IMR-90 (cell line): Measurements from ENCODE around the gene KIF21A. TPM values are rescaled to one million over a fixed set of nuclear protein-coding genes. Genes with fewer than 3 reads are reported as not detected.

Experiments used
- ATAC-seq: fragments of 200-7000 bp; cut with Tn5 transposase; 2 replicates; pipeline ENCODE4 v1.9.1; 2020; ENCODE audit warnings: low read depth, mild to moderate bottlenecking, moderate library complexity
- BruUV-seq: library from RNA; stranded (reverse); fragments of 400-500 nt; replicated peaks from 2 replicates; lab custom pipeline; 2021; lab: Mats Ljungman, UMichigan
- CTCF ChIA-PET: fragments of 300-600 bp; formaldehyde crosslinking; extraction: SDS; loops from one replicate; lab custom pipeline; 2021; ENCODE audit warnings: antibody characterized with exemption; lab: Yijun Ruan, JAX
- POLR2A ChIA-PET: fragments of 300-600 bp; sonication (Branson Sonifier 250); formaldehyde crosslinking; loops from one replicate; lab custom pipeline; 2022; ENCODE audit warnings: antibody characterized with exemption; ENCODE audit not compliant: unreplicated experiment; lab: Charles Lee
- DNase-seq: peaks from one replicate; pipeline ENCODE4 v3.0.0; 2013
- H2AFZ ChIP-seq: replicated peaks from 2 replicates; pipeline ENCODE3; 2013; ENCODE audit warnings: low read length, mild to moderate bottlenecking; ENCODE audit not compliant: poor library complexity
- H2AK5ac ChIP-seq: 2 replicates; pipeline ENCODE4 v1.6.1; 2013; ENCODE audit warnings: low read depth, low read length, inconsistent platforms
- H2AK9ac ChIP-seq: replicated peaks from 2 replicates; pipeline ENCODE3; 2013; ENCODE audit warnings: mild to moderate bottlenecking, low read depth, low read length, moderate library complexity; ENCODE audit not compliant: poor library complexity
- H2BK120ac ChIP-seq: 2 replicates; pipeline ENCODE4 v1.6.1; 2013; ENCODE audit warnings: low read depth, low read length, inconsistent platforms
- H2BK15ac ChIP-seq: 3 replicates; pipeline ENCODE4 v1.6.1; 2013; ENCODE audit warnings: low read depth, low read length, inconsistent platforms
- H2BK20ac ChIP-seq: 2 replicates; pipeline ENCODE4 v1.6.1; 2013; ENCODE audit warnings: low read depth, mild to moderate bottlenecking, inconsistent platforms, low read length, moderate library complexity
- H2BK5ac ChIP-seq: 2 replicates; pipeline ENCODE4 v1.6.1; 2013; ENCODE audit warnings: mild to moderate bottlenecking, low read depth, low read length, inconsistent platforms; ENCODE audit not compliant: poor library complexity, severe bottlenecking
- H3K14ac ChIP-seq: replicated peaks from 2 replicates; pipeline ENCODE4 v1.6.1; 2013; ENCODE audit warnings: low read depth, low read length, inconsistent platforms
- H3K18ac ChIP-seq: 2 replicates; pipeline ENCODE4 v1.6.1; 2013; ENCODE audit warnings: low read depth, low read length, control low read depth
- H3K23ac ChIP-seq: 2 replicates; pipeline ENCODE4 v1.6.1; 2013; ENCODE audit warnings: low read depth, low read length, inconsistent platforms
- H3K27ac ChIP-seq: 2 replicates; pipeline ENCODE4 v1.5.1; 2013; ENCODE audit warnings: mild to moderate bottlenecking, control low read depth, low read length; ENCODE audit not compliant: insufficient read depth
- H3K27me3 ChIP-seq: 2 replicates; pipeline ENCODE4 v1.6.1; 2013; ENCODE audit warnings: low read length; ENCODE audit not compliant: control insufficient read depth, insufficient read depth
- H3K36me3 ChIP-seq: 2 replicates; pipeline ENCODE4 v1.6.1; 2013; ENCODE audit warnings: low read length, mixed read lengths; ENCODE audit not compliant: control insufficient read depth, insufficient read depth
- H3K4ac ChIP-seq: 2 replicates; pipeline ENCODE4 v1.6.1; 2013; ENCODE audit warnings: low read depth, low read length, inconsistent platforms
- H3K4me1 ChIP-seq: 2 replicates; pipeline ENCODE4 v1.6.1; 2013; ENCODE audit warnings: low read length, mixed read lengths; ENCODE audit not compliant: control insufficient read depth, insufficient read depth
- H3K4me2 ChIP-seq: 2 replicates; pipeline ENCODE4 v1.6.1; 2013; ENCODE audit warnings: low read depth, mild to moderate bottlenecking, control low read depth, low read length, moderate library complexity
- H3K4me3 ChIP-seq: 2 replicates; pipeline ENCODE4 v1.5.1; 2013; ENCODE audit warnings: low read depth, mild to moderate bottlenecking, control low read depth, low read length, moderate library complexity; ENCODE audit not compliant: insufficient read depth
- H3K56ac ChIP-seq: 2 replicates; pipeline ENCODE4 v1.6.1; 2013; ENCODE audit warnings: low read length, inconsistent platforms; ENCODE audit not compliant: insufficient read depth; ENCODE audit errors: extremely low read depth
- H3K79me1 ChIP-seq, 2 experiments: 2 replicates each; pipeline ENCODE4 v1.6.1; 2013; ENCODE audit warnings: low read length in 2 of 2, inconsistent platforms in 1 of 2, low read depth in 1 of 2
- H3K9ac ChIP-seq: 2 replicates; pipeline ENCODE4 v1.6.1; 2013; ENCODE audit warnings: low read depth, low read length, control low read depth
- H3K9me1 ChIP-seq: 2 replicates; pipeline ENCODE4 v1.6.1; 2013; ENCODE audit warnings: low read length, inconsistent platforms; ENCODE audit not compliant: insufficient read depth
- H3K9me3 ChIP-seq: 2 replicates; pipeline ENCODE4 v1.6.1; 2013; ENCODE audit warnings: low read length; ENCODE audit not compliant: control insufficient read depth, insufficient read depth
- H4K20me1 ChIP-seq: 2 replicates; pipeline ENCODE4 v1.6.1; 2013; ENCODE audit warnings: low read length, inconsistent platforms; ENCODE audit not compliant: insufficient read depth
- H4K5ac ChIP-seq: 2 replicates; pipeline ENCODE4 v1.6.1; 2013; ENCODE audit warnings: mild to moderate bottlenecking, low read depth, low read length, control low read depth
- H4K8ac ChIP-seq, 2 experiments: 2 replicates each; pipeline ENCODE4 v1.6.1; 2013; ENCODE audit warnings: low read depth in 2 of 2, low read length in 2 of 2, control low read depth in 1 of 2, inconsistent platforms in 1 of 2
- H4K91ac ChIP-seq: 2 replicates; pipeline ENCODE4 v1.6.1; 2013; ENCODE audit warnings: low read depth, low read length, inconsistent platforms; ENCODE audit not compliant: insufficient read depth
- BHLHE40 ChIP-seq: fragments of 150-350 bp; IDR thresholded peaks from 2 replicates; pipeline ENCODE4 v1.6.1; 2016; ENCODE audit warnings: mild to moderate bottlenecking, low read depth, low read length
- CEBPB ChIP-seq: IDR thresholded peaks from 2 replicates; pipeline ENCODE4 v1.6.1; 2012; ENCODE audit warnings: low read depth, low read length, improper control_type of control experiment
- CHD1 ChIP-seq: IDR thresholded peaks from 2 replicates; pipeline ENCODE4 v1.6.1; 2012; ENCODE audit warnings: low read depth, low read length, improper control_type of control experiment
- CTCF ChIP-seq: conservative IDR thresholded peaks from 2 replicates; pipeline ENCODE4 v1.5.1; 2012; ENCODE audit warnings: mild to moderate bottlenecking, low read depth, low read length, improper control_type of control experiment
- ELK1 ChIP-seq: fragments of 150-350 bp; IDR thresholded peaks from 2 replicates; pipeline ENCODE4 v1.6.1; 2016; ENCODE audit warnings: low read depth, mild to moderate bottlenecking, low read length, moderate library complexity, borderline replicate concordance
- FOS ChIP-seq: fragments of 150-350 bp; IDR thresholded peaks from 2 replicates; pipeline ENCODE4 v1.6.1; 2016; ENCODE audit warnings: low read depth, low read length
- MAFK ChIP-seq: IDR thresholded peaks from 2 replicates; pipeline ENCODE4 v1.6.1; 2012; ENCODE audit warnings: low read depth, low read length, improper control_type of control experiment
- MAZ ChIP-seq: IDR thresholded peaks from 2 replicates; pipeline ENCODE4 v1.6.1; 2012; ENCODE audit warnings: low read depth, mild to moderate bottlenecking, low read length, improper control_type of control experiment, moderate library complexity, borderline replicate concordance
- MXI1 ChIP-seq: IDR thresholded peaks from 2 replicates; pipeline ENCODE4 v1.6.1; 2012; ENCODE audit warnings: low read depth, mild to moderate bottlenecking, low read length, moderate library complexity, borderline replicate concordance
- NFE2L2 ChIP-seq: fragments of 150-350 bp; IDR thresholded peaks from 2 replicates; pipeline ENCODE4 v1.6.1; 2016; ENCODE audit warnings: low read depth, mild to moderate bottlenecking, low read length
- POLR2A ChIP-seq: IDR thresholded peaks from 2 replicates; pipeline ENCODE4 v1.6.1; 2012; ENCODE audit warnings: mild to moderate bottlenecking, low read depth, low read length
- RAD21 ChIP-seq: IDR thresholded peaks from 2 replicates; pipeline ENCODE4 v1.6.1; 2012; ENCODE audit warnings: low read length, improper control_type of control experiment
- RCOR1 ChIP-seq: IDR thresholded peaks from 2 replicates; pipeline ENCODE4 v1.6.1; 2012; ENCODE audit warnings: mild to moderate bottlenecking, low read length, improper control_type of control experiment; ENCODE audit not compliant: insufficient replicate concordance
- RFX5 ChIP-seq: IDR thresholded peaks from 2 replicates; pipeline ENCODE4 v1.8.0; 2012; ENCODE audit warnings: low read depth, mild to moderate bottlenecking, low read length, moderate library complexity
- SMC3 ChIP-seq: fragments of 150-350 bp; IDR thresholded peaks from 2 replicates; pipeline ENCODE4 v1.6.1; 2016; ENCODE audit warnings: low read depth, mild to moderate bottlenecking, antibody characterized with exemption, low read length, moderate library complexity
- USF2 ChIP-seq: fragments of 150-350 bp; IDR thresholded peaks from 2 replicates; pipeline ENCODE4 v1.6.1; 2017; ENCODE audit warnings: mild to moderate bottlenecking, antibody characterized with exemption, low read length, low read depth
- WGBS, 2 experiments: methylation state at CpG; one replicate each; pipeline versions ENCODE4 v1.1.5 to v1.1.7; 2013; ENCODE audit warnings: missing lambda C conversion rate in 2 of 2; ENCODE audit not compliant: insufficient read length in 1 of 2; ENCODE audit errors: extremely low coverage in 2 of 2; 5-methylcytosine and 5-hydroxymethylcytosine counted together
- dilution Hi-C: fragments of 300-500 bp; cut with HindIII; formaldehyde crosslinking; loops from one replicate; pipeline ENCODE4 v1.14.3; 2018; ENCODE audit warnings: low sequenced_read_pairs; ENCODE audit not compliant: unreplicated experiment
- in situ Hi-C: fragments of 300-500 bp; cut with MboI; formaldehyde crosslinking; loops from 3 replicates; pipeline ENCODE4 v1.14.3; 2019; ENCODE audit warnings: low sequenced_read_pairs, inconsistent platforms, mixed read lengths
- intact Hi-C: fragments of 100-400 bp; cut with micrococcal nuclease; formaldehyde crosslinking; loops from 2 replicates; pipeline ENCODE4 v1.10.0; 2022
- polyA plus RNA-seq, 3 experiments: library from polyadenylated mRNA; depleted of rRNA; stranded (reverse); fragments of >200 nt; gene quantifications; 2 replicates each; pipeline ENCODE4 v1.2.3, GENCODE V29; 2012; ENCODE audit warnings: low replicate concordance in 1 of 3
- total RNA-seq: library from RNA; depleted of rRNA; stranded (reverse); fragments of >200 nt; gene quantifications from 2 replicates; pipeline ENCODE4 v1.2.3, GENCODE V29; 2012

KIF21A gene
- total and polyA plus RNA-seq, 2 of the 4 experiments (the other 2 are of a cell fraction), result 0.38 to 1.1 TPM

GRCh38 chr12:39267886-39268285, 175.0 kb downstream of the KIF21A start:
- Histone ChIP-seq H3K14ac (no peak overlapping the region), H3K79me1 (no peaks in the 10 kb centered on the region), H2BK20ac (no peak overlapping the region), H3K27me3 (no peaks in the 10 kb centered on the region), H2AK9ac (no peak overlapping the region), H3K4me1 (no peaks in the 10 kb centered on the region), H3K56ac (no peak overlapping the region), H2BK120ac (no peak overlapping the region), H2AK5ac (no peak overlapping the region), H2BK15ac (no peak overlapping the region), H3K27ac (no peak overlapping the region), H3K36me3 (no peaks in the 10 kb centered on the region), H3K4ac (no peak overlapping the region), H3K9me1 (no peaks in the 10 kb centered on the region), H3K9me3 (peaks cover 4% of the 10 kb centered on the region; the same call in 1 of the 2 replicates), H3K4me2 (no peak overlapping the region), H2BK5ac (no peak overlapping the region), H4K91ac (no peak overlapping the region), H4K5ac (no peak overlapping the region), H4K8ac (no peak overlapping the region), H3K23ac (no peak overlapping the region), H4K20me1 (no peaks in the 10 kb centered on the region), H2AFZ (no peak overlapping the region), H3K4me3 (no peak overlapping the region), H3K18ac (no peak overlapping the region), H3K9ac (no peak overlapping the region)
- ATAC-seq (no peak), DNase-seq (no peak)
- CTCF ChIA-PET, result no interaction called here
- WGBS, 2 experiments, result no CpG with 5 or more reads among the region's 1 CpG
- POLR2A ChIA-PET, result no interaction called here
- dilution Hi-C loops (no loop called here), in situ Hi-C loops (no loop called here), intact Hi-C loops (no loop called here)
- no TSS peak for BruUV-seq
- TF ChIP-seq CEBPB (no peak), RCOR1 (no peak), NFE2L2 (no peak), RFX5 (no peak), ELK1 (no peak), SMC3 (no peak), CTCF (no peak), CHD1 (no peak), MXI1 (no peak), RAD21 (no peak), MAZ (no peak), USF2 (no peak), BHLHE40 (no peak), FOS (no peak), MAFK (no peak), POLR2A (no peak)
